Caco-2 (cell line): Measurements from ENCODE around the gene XPOT. TPM values are rescaled to one million over a fixed set of nuclear protein-coding genes. Genes with fewer than 3 reads are reported as not detected.

ENCODE experiments used
- BruUV-seq: library from RNA; stranded (reverse); fragments of 400-500 nt; replicated peaks from 2 replicates; lab custom pipeline; 2021; lab: Mats Ljungman, UMichigan
- CTCF ChIA-PET: fragments of 300-600 bp; sonication (Branson Sonifier 250); formaldehyde crosslinking; loops from one replicate; lab custom pipeline; 2022; ENCODE audit warnings: antibody characterized with exemption; lab: Charles Lee
- POLR2A ChIA-PET: fragments of 300-600 bp; sonication (Branson Sonifier 250); formaldehyde crosslinking; loops from one replicate; lab custom pipeline; 2022; ENCODE audit warnings: antibody characterized with exemption; lab: Charles Lee
- DNase-seq, 2 experiments: peaks; one replicate each; pipeline versions ENCODE4 v3.0.0 to v3.0.0-alpha.2; 2020 to 2022
- H3K27me3 ChIP-seq: replicated peaks from 2 replicates; pipeline ENCODE4 v1.6.0; 2011; ENCODE audit warnings: low read length; ENCODE audit not compliant: control insufficient read depth, insufficient read depth
- H3K36me3 ChIP-seq: 2 replicates; pipeline ENCODE4 v1.5.1; 2011; ENCODE audit warnings: low read length; ENCODE audit not compliant: control insufficient read depth, insufficient read depth
- H3K4me1 ChIP-seq: fragments of 250-450 bp; sonication (Bioruptor Pico); 2 replicates; pipeline ENCODE4 v1.5.1; 2020; ENCODE audit warnings: mild to moderate bottlenecking
- H3K4me3 ChIP-seq: 2 replicates; pipeline ENCODE4 v1.5.1; 2011; ENCODE audit warnings: low read depth, mild to moderate bottlenecking, control low read depth, low read length
- H3K9me3 ChIP-seq: fragments of 250-450 bp; sonication (Bioruptor Pico); 2 replicates; pipeline ENCODE4 v1.5.1; 2020; ENCODE audit warnings: mild to moderate bottlenecking, moderate library complexity
- H3K27ac Mint-ChIP-seq: one replicate; pipeline ENCODE4 v1.8.0; 2022; ENCODE audit warnings: mixed read lengths; ENCODE audit not compliant: unreplicated experiment
- H3K27me3 Mint-ChIP-seq: one replicate; pipeline ENCODE4 v1.8.0; 2022; ENCODE audit warnings: mixed read lengths; ENCODE audit not compliant: insufficient read depth, unreplicated experiment
- H3K36me3 Mint-ChIP-seq: one replicate; pipeline ENCODE4 v1.8.0; 2022; ENCODE audit warnings: mild to moderate bottlenecking, mixed read lengths; ENCODE audit not compliant: insufficient read depth, unreplicated experiment
- H3K4me1 Mint-ChIP-seq: one replicate; pipeline ENCODE4 v1.8.0; 2022; ENCODE audit warnings: low read depth, mixed read lengths; ENCODE audit not compliant: unreplicated experiment
- H3K4me3 Mint-ChIP-seq: one replicate; pipeline ENCODE4 v1.8.0; 2022; ENCODE audit warnings: mild to moderate bottlenecking, moderate library complexity, mixed read lengths; ENCODE audit not compliant: unreplicated experiment
- H3K9me3 Mint-ChIP-seq: one replicate; pipeline ENCODE4 v1.8.0; 2022; ENCODE audit warnings: mixed read lengths; ENCODE audit not compliant: unreplicated experiment
- CTCF ChIP-seq, 2 experiments: fragments of 200-600 bp in 1 of 2; IDR thresholded peaks; 1 replicate in 1 of 2; 2 replicates in 1 of 2; pipeline versions ENCODE4 v1.5.1 to v1.8.0; 2011 to 2022; ENCODE audit warnings: antibody characterized with exemption in 1 of 2, control low read depth in 1 of 2, inconsistent platforms in 1 of 2, low read depth in 1 of 2, low read length in 1 of 2, mild to moderate bottlenecking in 1 of 2, moderate library complexity in 1 of 2; ENCODE audit not compliant: insufficient read depth in 1 of 2, severe bottlenecking in 1 of 2, unreplicated experiment in 1 of 2
- intact Hi-C: fragments of 100-400 bp; cut with micrococcal nuclease; formaldehyde crosslinking; loops from one replicate; pipeline ENCODE4 v1.10.0; 2022; ENCODE audit not compliant: unreplicated experiment
- total RNA-seq: library from RNA; stranded (reverse); gene quantifications from 2 replicates; pipeline ENCODE4 v1.2.3, GENCODE V29; 2022

The XPOT gene
- total RNA-seq, 1 experiment from 2014 or later, result 174 TPM

GRCh38 chr12:64390275-64390851, 13.8 kb upstream of the XPOT start, which contains the start of gene C12orf56:
Gene C12orf56, minus strand, starts transcription at chr12:64390758. Its CDS starts 193 bp downstream, at chr12:64390565.
- no peak within 1 kb of the TSS for H3K4me3 Mint-ChIP-seq
- CTCF ChIA-PET, result no interaction called here

GRCh38 chr12:64392221-64392620, 12.0 kb upstream of the XPOT start:
- ChIA-PET CTCF (no interaction called here), POLR2A (no interaction called here)
- no peaks in the 10 kb centered on the region for H3K36me3 ChIP-seq
- TF ChIP-seq CTCF (IDR thresholded peaks at IDR 0.05; ENCODE audit: insufficient read depth in 1 of 2, low read depth in 1 of 2, low read length in 1 of 2, severe bottlenecking in 1 of 2, unreplicated experiment in 1 of 2), result peak; percentile 18 to 25
- BruUV-seq, result no TSS peak
- Mint-ChIP-seq H3K4me3 (no peak overlapping the region), H3K27me3 (no peaks in the 10 kb centered on the region), H3K27ac (no peak overlapping the region), H3K4me1 (no peaks in the 10 kb centered on the region), H3K36me3 (no peaks in the 10 kb centered on the region), H3K9me3 (no peaks in the 10 kb centered on the region)
- H3K9me3 ChIP-seq, result no peaks in the 10 kb centered on the region
- H3K4me1 ChIP-seq, result no peaks in the 10 kb centered on the region
- intact Hi-C loops, result loop anchor here (1.0 to 2.0 kb wide), 2 partner anchors 119 to 565 kb away; no protein-coding TSS in a partner anchor
- DNase-seq, result peak in 1 of 2 experiments; percentile 31
- no peaks in the 10 kb centered on the region for H3K27me3 ChIP-seq
- H3K4me3 ChIP-seq, result no peak overlapping the region

More at GRCh38 chr12:64390275-64390851, 13.8 kb upstream of the XPOT start, which contains the start of gene C12orf56:
- POLR2A ChIA-PET, result no interaction called here
- Histone ChIP-seq H3K9me3 (no peaks in the 10 kb centered on the region), H3K4me3 (no peak within 1 kb of the TSS), H3K27me3 (no peaks in the 10 kb centered on the region), H3K36me3 (no peaks in the 10 kb centered on the region), H3K4me1 (no peaks in the 10 kb centered on the region)
- no peak for TF ChIP-seq CTCF (IDR thresholded peaks at IDR 0.05; ENCODE audit: insufficient read depth in 1 of 2, low read depth in 1 of 2, low read length in 1 of 2, severe bottlenecking in 1 of 2, unreplicated experiment in 1 of 2)
- Mint-ChIP-seq H3K9me3 (no peaks in the 10 kb centered on the region), H3K27me3 (no peaks in the 10 kb centered on the region), H3K27ac (no peak within 1 kb of the TSS), H3K36me3 (no peaks in the 10 kb centered on the region), H3K4me1 (no peaks in the 10 kb centered on the region)
- no TSS peak for BruUV-seq
- DNase-seq, result no peak
- intact Hi-C loops, result no loop called here

GRCh38 chr12:64395739-64396138, 8.5 kb upstream of the XPOT start:
- Histone ChIP-seq H3K36me3 (no peaks in the 10 kb centered on the region), H3K4me1 (no peaks in the 10 kb centered on the region), H3K9me3 (no peaks in the 10 kb centered on the region), H3K27me3 (no peaks in the 10 kb centered on the region), H3K4me3 (no peak overlapping the region)
- Mint-ChIP-seq H3K4me1 (no peaks in the 10 kb centered on the region), H3K36me3 (no peaks in the 10 kb centered on the region), H3K9me3 (no peaks in the 10 kb centered on the region), H3K27ac (no peak overlapping the region), H3K27me3 (no peaks in the 10 kb centered on the region), H3K4me3 (no peak overlapping the region)
- POLR2A ChIA-PET, result no interaction called here
- no TSS peak for BruUV-seq
- DNase-seq, result no peak
- intact Hi-C loops, result no loop called here
- CTCF ChIA-PET, result no interaction called here
- no peak for TF ChIP-seq CTCF (IDR thresholded peaks at IDR 0.05; ENCODE audit: insufficient read depth in 1 of 2, low read depth in 1 of 2, low read length in 1 of 2, severe bottlenecking in 1 of 2, unreplicated experiment in 1 of 2)
